Fibroblast of lung (primary cell): ENCODE measurements around the gene LPCAT1. TPM values are rescaled to one million over a fixed set of nuclear protein-coding genes. Genes with fewer than 3 reads are reported as not detected.
A peak's percentile ranks its signal among the peaks of the same experiment; 100 is the strongest.
"Not testable (repeated sequence)": the region's sequence is repeated elsewhere in the genome, so short reads cannot be mapped to it uniquely, and the experiment has no call there.

Experiments
- DNase-seq, 2 donors: peaks; one replicate each; pipeline versions ENCODE4 v3.0.0 to v3.0.0-alpha.2; 2010; ENCODE audit warnings: low read depth in 2 of 2
- H2AFZ ChIP-seq: 2 replicates; pipeline ENCODE4 v1.5.1; 2012; ENCODE audit warnings: low read length, control low read depth, inconsistent platforms
- H3K27ac ChIP-seq: 2 replicates; pipeline ENCODE4 v1.5.1; 2011; ENCODE audit warnings: low read length, control low read depth; ENCODE audit not compliant: insufficient read depth
- H3K27me3 ChIP-seq: 2 replicates; pipeline ENCODE4 v1.5.1; 2011; ENCODE audit warnings: mild to moderate bottlenecking, low read length; ENCODE audit not compliant: control insufficient read depth, insufficient read depth
- H3K36me3 ChIP-seq: 2 replicates; pipeline ENCODE4 v1.5.1; 2011; ENCODE audit warnings: low read length; ENCODE audit not compliant: control insufficient read depth, insufficient read depth
- H3K4me1 ChIP-seq: 2 replicates; pipeline ENCODE4 v1.5.1; 2011; ENCODE audit warnings: low read length; ENCODE audit not compliant: control insufficient read depth, insufficient read depth; ENCODE audit errors: extremely low read depth
- H3K4me2 ChIP-seq: 2 replicates; pipeline ENCODE4 v1.5.1; 2011; ENCODE audit warnings: low read length, control low read depth; ENCODE audit not compliant: insufficient read depth; ENCODE audit errors: extremely low read depth
- H3K4me3 ChIP-seq, 4 experiments: fragments of 200-600 bp in 1 of 4; sonication (generic) in 1 of 4; replicated peaks in 1 of 4; 2 replicates each; pipeline ENCODE4 v1.5.1; 2011 to 2016; ENCODE audit warnings: low read length in 4 of 4, low read depth in 3 of 4, mild to moderate bottlenecking in 3 of 4, control low read depth in 2 of 4, inconsistent platforms in 1 of 4, mixed read lengths in 1 of 4; ENCODE audit not compliant: insufficient read depth in 1 of 4; ENCODE audit errors: control extremely low read depth in 1 of 4
- H3K79me2 ChIP-seq: 2 replicates; pipeline ENCODE4 v1.5.1; 2012; ENCODE audit warnings: mild to moderate bottlenecking, low read length, inconsistent platforms; ENCODE audit not compliant: control insufficient read depth, insufficient read depth
- H3K9ac ChIP-seq: 2 replicates; pipeline ENCODE4 v1.5.1; 2011; ENCODE audit warnings: mild to moderate bottlenecking, low read length, control low read depth; ENCODE audit not compliant: insufficient read depth
- H3K9me3 ChIP-seq: 2 replicates; pipeline ENCODE4 v1.5.1; 2012; ENCODE audit warnings: low read depth, low read length; ENCODE audit not compliant: control insufficient read depth, insufficient read depth
- H4K20me1 ChIP-seq: 2 replicates; pipeline ENCODE4 v1.5.1; 2011; ENCODE audit warnings: low read length; ENCODE audit not compliant: control insufficient read depth, insufficient read depth; ENCODE audit errors: extremely low read depth
- CTCF ChIP-seq, 2 donors: IDR thresholded peaks in 1 of 2; conservative IDR thresholded peaks in 1 of 2; 1 replicate in 1 of 2; 2 replicates in 1 of 2; pipeline ENCODE4 v1.5.1; 2011 to 2012; ENCODE audit warnings: low read length in 2 of 2, control low read depth in 1 of 2, inconsistent platforms in 1 of 2, low read depth in 1 of 2, mild to moderate bottlenecking in 1 of 2
- EZH2 ChIP-seq: IDR thresholded peaks from 2 replicates; pipeline ENCODE4 v1.5.1; 2012; ENCODE audit warnings: low read length, control low read depth, mild to moderate bottlenecking; ENCODE audit errors: missing control alignments
- polyA plus RNA-seq, 2 donors: library from polyadenylated mRNA; depleted of rRNA in 1 of 2; stranded (reverse) in 1 of 2; unstranded in 1 of 2; fragments of >200 nt; gene quantifications; 2 replicates each; pipeline ENCODE4 v1.2.1, GENCODE V29; 2011 to 2012; ENCODE audit warnings: missing spikeins in 1 of 2
- total RNA-seq: library from RNA; depleted of rRNA; stranded (reverse); fragments of >200 nt; gene quantifications from 2 replicates; pipeline ENCODE4 v1.2.1, GENCODE V29; 2014

Gene LPCAT1
- total and polyA plus RNA-seq, 2 donors (not counting 1 experiment from before 2014, with no cell fraction given) = 50.8 to 65.2 TPM

GRCh38 chr5:1516615-1517601 is 6.9 kb downstream of the LPCAT1 start:
- Histone ChIP-seq H3K79me2 (peaks cover 79% of the 10 kb centered on the region), H3K36me3 (peaks cover 28% of the 10 kb centered on the region), H4K20me1 (peaks cover 6% of the 10 kb centered on the region), H3K4me3 (no peak overlapping the region), H3K27me3 (no peaks in the 10 kb centered on the region), H3K9me3 (no peaks in the 10 kb centered on the region), H3K27ac (peak overlapping the region; percentile 95), H3K4me1 (peaks cover 33% of the 10 kb centered on the region), H3K9ac (peak overlapping the region; percentile 59), H3K4me2 (peak overlapping the region; percentile 85), H2AFZ (no peak overlapping the region)
- peak; percentile 70 to 83 for DNase-seq
- no peak for TF ChIP-seq EZH2
- no peak for TF ChIP-seq CTCF (conservative IDR thresholded peaks at IDR 0.05 in 1 of 2, IDR thresholded peaks at IDR 0.05 in 1 of 2; ENCODE audit: low read depth in 1 of 2, low read length in 2 of 2)

- DNase-seq = peak in 1 of 2 donors; percentile 45
- no peaks in the 10 kb centered on the region for H3K27me3 ChIP-seq
- H3K4me3 ChIP-seq = no peak overlapping the region
- H3K79me2 ChIP-seq = peaks cover 78% of the 10 kb centered on the region
- peak overlapping the region; percentile 59 for H3K9ac ChIP-seq
- peaks cover 7% of the 10 kb centered on the region for H4K20me1 ChIP-seq
- H3K9me3 ChIP-seq = no peaks in the 10 kb centered on the region
- no peak overlapping the region for H2AFZ ChIP-seq
- H3K4me1 ChIP-seq = peaks cover 30% of the 10 kb centered on the region
- H3K27ac ChIP-seq = peak overlapping the region; percentile 95
- H3K4me2 ChIP-seq = no peak overlapping the region
- peaks cover 29% of the 10 kb centered on the region for H3K36me3 ChIP-seq
- TF ChIP-seq EZH2 = no peak
- TF ChIP-seq CTCF (conservative IDR thresholded peaks at IDR 0.05 in 1 of 2, IDR thresholded peaks at IDR 0.05 in 1 of 2; ENCODE audit: low read depth in 1 of 2, low read length in 2 of 2) = no peak
These were observed 7.7 kb downstream of the LPCAT1 start for GRCh38 chr5:1515921-1516571.

GRCh38 chr5:1515311-1515920 is 8.3 kb downstream of the LPCAT1 start:
- peaks cover 28% of the 10 kb centered on the region for H3K36me3 ChIP-seq
- no peak for DNase-seq
- peaks cover 6% of the 10 kb centered on the region for H4K20me1 ChIP-seq
- no peak for TF ChIP-seq CTCF (conservative IDR thresholded peaks at IDR 0.05 in 1 of 2, IDR thresholded peaks at IDR 0.05 in 1 of 2; ENCODE audit: low read depth in 1 of 2, low read length in 2 of 2)
- no peak for TF ChIP-seq EZH2
- H3K27ac ChIP-seq = peak overlapping the region; percentile 95
- H2AFZ ChIP-seq = no peak overlapping the region
- peaks cover 30% of the 10 kb centered on the region for H3K4me1 ChIP-seq
- H3K27me3 ChIP-seq = no peaks in the 10 kb centered on the region
- H3K4me3 ChIP-seq = no peak overlapping the region
- no peaks in the 10 kb centered on the region for H3K9me3 ChIP-seq
- H3K79me2 ChIP-seq = peaks cover 81% of the 10 kb centered on the region
- H3K9ac ChIP-seq = no peak overlapping the region
- no peak overlapping the region for H3K4me2 ChIP-seq

GRCh38 chr5:1514819-1515310 is 8.9 kb downstream of the LPCAT1 start:
- peaks cover 77% of the 10 kb centered on the region for H3K79me2 ChIP-seq
- not testable (repeated sequence) for H2AFZ ChIP-seq, H3K9ac ChIP-seq, H4K20me1 ChIP-seq, H3K27ac ChIP-seq, H3K9me3 ChIP-seq, H3K27me3 ChIP-seq, H3K4me3 ChIP-seq, H3K4me2 ChIP-seq, DNase-seq
- peaks cover 30% of the 10 kb centered on the region for H3K4me1 ChIP-seq
- peaks cover 27% of the 10 kb centered on the region for H3K36me3 ChIP-seq
